Femur (tissue), 1 donor: ENCODE results near the gene ALX3.

ENCODE experiments used
- DNase-seq: peaks from one replicate; pipeline ENCODE4 v3.0.0-alpha.2; 2017

ALX3 gene

DNA sequence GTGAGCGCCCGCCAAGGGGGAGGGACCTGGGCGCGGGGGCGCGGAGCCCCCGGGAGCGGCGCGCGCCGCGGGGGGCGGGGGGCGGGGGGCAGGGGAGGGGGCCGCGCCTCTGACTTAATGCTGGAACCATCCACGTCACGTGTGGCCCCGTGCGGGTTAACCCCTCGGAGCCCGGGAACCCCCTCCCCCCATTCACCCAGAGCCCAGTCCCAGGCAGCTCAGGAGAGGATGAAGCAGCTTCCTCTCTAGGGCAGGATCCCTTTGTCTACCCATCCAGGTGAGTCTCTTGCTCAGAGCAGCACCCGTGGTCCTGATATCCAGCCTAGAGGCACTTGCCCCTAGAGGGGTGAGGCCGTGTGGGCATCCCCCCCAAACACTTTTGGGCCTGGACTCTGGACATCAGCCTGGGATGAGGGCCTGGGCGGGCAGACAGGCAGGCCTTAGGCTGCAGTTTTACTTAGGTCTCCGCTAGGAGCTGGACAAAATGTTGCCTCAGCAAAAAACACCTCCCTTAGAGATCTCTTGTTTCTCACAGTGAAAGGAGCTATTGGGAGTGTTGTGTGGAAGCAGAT lies at the start of gene ALX3:
ALX3 (minus strand) TSS at position 2 of the 572 bp plus-strand sequence. CDS start 60 bp downstream, outside the sequence.
- no peak for DNase-seq

GRCh38 chr1:110119843-110120242 lies 49.4 kb upstream of the ALX3 start:
- peak; percentile 30 for DNase-seq

GRCh38 chr1:110118636-110119396 lies 48.3 kb upstream of the ALX3 start:
- no peak for DNase-seq

GRCh38 chr1:110114784-110115183 lies 44.3 kb upstream of the ALX3 start:
- DNase-seq = no peak

DNA sequence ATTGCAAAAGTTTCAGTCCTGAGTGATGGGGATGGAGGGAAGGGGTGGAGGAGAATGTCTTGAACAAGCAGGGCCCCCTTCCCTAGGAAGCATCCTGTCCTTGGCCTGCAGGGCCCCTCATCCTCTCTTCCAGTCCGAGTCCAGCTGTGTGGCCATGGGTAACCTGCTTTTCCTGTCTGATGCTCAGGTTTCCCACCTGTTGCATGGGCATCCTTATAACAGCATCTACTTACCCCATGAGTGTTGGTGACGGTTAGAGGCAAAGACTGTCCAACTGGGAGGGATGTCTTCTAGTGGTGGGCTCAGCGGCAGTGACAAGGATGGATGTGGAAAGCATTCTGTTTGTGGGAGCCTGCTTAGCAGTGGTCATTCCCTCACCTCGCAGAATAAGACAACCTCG lies 43.7 kb upstream of the ALX3 start:
- DNase-seq = no peak

DNA sequence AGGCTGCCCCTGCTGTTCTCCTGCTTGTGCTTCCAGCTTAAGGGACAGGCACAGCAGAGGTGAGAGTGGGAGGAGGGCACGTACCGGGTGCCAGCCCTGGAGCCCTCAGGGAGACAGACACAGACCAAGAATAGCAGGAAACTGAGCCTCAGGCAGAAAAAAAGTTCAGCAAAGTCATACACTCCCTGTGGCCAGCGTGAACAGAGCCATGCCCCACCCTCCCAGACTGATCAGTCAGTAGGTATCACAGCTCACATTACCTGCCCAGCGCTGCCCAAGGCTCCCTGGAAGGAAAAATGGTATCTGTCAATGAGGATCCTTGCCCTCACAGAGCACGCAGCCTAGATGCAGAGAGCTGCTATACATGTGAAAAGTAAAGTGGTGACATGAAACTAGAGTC lies 43.1 kb upstream of the ALX3 start:
- DNase-seq = no peak

GRCh38 chr1:110112656-110113055 lies 42.2 kb upstream of the ALX3 start:
- no peak for DNase-seq

- DNase-seq = no peak
Measured at GRCh38 chr1:110112143-110112542, 41.7 kb upstream of the ALX3 start, which contains the start of gene UBL4B. Gene UBL4B, plus strand, starts transcription at chr1:110112443. Its CDS starts 92 bp downstream, at chr1:110112535.

GRCh38 chr1:110111081-110111480 lies 40.6 kb upstream of the ALX3 start:
- DNase-seq = no peak

GRCh38 chr1:110107867-110108469 lies 37.5 kb upstream of the ALX3 start:
- no peak for DNase-seq

DNA sequence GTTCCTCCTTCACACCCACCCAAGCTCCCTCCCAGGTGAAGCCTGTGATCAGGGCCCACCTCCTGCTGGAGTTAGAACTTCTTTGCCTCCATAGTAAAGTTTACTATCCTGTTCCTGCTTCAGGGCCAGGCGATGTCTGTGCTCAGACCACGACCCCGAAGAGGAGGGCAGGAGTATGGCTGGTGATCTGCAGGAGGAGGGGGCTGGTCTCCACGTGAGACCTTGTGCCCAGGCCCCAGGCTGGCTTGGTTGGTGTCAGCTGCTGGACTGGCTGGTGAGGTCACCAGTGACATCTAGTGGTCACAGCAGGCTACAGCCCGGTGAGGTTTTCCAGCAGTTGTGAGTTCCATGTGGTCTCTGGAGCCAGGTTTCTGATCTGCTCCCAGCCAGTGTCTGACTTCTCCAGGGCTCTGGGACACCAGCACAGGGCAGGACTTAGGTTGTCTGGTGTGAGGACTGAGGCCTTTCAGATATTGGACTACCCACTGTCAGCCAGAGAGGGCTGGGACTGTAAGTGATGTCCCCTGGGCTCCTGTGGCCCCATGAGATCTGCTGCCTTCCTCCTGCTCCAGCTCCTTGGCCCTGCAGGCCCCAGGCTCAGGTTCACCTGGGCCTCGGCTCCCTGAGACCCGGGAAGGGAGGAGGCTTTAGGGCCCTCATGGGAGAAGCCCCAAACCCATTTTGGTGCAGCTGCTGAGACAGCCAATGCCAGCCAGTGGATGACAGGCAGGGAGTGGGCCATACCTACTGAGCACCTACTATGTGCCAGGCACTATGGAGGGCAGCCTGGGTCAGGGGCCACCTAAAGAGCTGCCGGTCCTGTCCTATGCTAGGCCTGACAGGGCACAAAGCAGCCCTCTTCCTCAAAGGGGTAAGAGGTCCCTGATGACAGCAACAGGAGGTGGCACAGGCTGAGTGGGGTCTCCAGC lies 35.8 kb upstream of the ALX3 start:
- peak; percentile 80 for DNase-seq

- DNase-seq = no peak
Measured at GRCh38 chr1:110102081-110102480, 31.6 kb upstream of the ALX3 start.

DNA sequence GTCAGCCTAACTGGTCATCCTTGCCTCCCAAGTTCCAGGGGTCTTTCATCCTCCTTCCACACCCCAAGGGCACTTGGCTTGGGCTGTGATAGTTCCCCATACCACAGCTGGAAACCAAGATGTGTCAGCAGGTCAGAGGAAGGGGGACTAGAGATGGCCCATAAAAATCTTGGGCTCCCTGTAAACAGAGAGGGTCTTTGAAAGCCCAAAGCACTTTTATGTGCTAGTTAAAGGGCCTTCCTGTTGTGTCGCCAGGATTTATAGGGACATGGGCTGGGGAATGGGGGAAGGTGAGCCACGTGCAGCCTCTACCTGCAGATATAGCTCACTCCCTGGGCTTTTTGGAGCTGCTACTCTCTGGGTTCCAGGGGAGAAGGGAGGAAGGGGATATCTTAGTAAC lies 29.9 kb upstream of the ALX3 start:
- no peak for DNase-seq

- DNase-seq = no peak
Measured at GRCh38 chr1:110098222-110099026, 28.0 kb upstream of the ALX3 start.

DNA sequence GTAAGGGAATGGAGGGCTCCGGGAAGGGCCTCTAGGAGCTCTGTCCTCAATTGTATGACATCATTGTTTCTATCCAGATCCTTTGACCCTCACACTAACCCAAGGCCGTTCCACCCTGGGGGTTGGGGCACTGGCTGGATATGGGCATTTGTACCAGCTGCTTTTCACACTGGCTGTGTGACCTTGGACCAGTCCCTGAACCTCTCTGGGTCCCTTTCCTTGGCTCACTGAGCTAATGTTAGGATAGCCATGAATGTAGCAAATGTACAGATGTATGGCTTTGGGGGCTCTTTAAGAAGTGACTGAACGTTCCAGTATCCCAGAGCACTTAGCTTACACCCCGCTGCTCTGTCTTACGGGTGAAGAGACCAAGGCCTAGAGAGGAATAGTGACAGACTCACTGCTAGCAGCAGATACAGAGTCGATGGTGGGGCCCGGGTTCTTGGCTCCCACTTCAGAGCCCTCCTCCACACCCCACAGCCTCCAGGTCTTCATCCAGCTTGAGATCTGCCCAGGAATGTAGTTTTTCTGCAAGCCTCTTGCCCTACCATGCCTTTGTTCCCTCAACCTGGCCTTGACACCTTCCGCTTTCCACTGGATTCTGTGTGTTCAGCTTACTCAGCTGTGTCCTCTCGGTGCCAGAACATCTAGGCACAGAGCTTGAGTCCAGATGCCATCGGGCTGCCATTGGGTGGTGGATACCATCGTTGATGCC lies 27.2 kb upstream of the ALX3 start:
- no peak for DNase-seq

GRCh38 chr1:110094931-110095654 lies 24.6 kb upstream of the ALX3 start:
- no peak for DNase-seq

DNA sequence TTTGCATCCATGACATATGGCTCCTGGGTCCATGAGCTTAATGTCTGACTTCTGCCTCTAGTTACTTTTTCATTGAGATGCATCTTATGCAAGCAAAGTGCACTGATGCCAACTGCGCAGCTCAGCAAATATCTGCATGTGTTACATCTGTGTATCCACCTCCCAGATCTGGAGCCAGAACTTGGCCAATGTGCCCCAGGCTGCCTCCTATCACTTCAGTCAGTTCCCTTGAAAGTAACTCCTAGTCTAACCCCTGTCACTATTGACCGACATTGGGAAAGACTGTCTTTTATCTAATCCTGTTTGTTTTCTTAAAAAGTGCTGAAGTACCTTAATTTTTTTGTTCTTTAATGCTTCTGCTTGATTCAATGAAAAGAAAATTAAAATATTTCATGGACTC lies 22.5 kb upstream of the ALX3 start:
- DNase-seq = no peak

GRCh38 chr1:110091791-110092190 lies 21.3 kb upstream of the ALX3 start:
- no peak for DNase-seq

DNA sequence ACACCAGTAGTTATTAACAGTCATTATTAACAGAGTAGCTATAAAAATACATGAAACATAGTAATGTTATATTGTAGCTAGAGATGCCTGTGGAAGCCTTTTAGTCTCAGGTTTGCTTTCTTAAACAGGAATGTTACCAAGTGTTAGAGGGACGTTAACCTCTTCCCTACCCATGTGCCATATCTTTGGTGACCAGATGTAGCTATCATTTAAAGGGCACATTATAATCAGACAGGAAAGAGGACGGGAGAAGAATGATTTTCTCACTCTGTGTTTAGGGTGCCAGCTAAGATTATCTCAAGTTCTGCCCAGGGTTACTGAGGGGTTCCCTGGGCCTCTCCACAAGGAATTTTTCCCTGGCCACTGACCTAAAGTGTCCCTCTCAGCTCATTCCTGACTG lies 20.9 kb upstream of the ALX3 start:
- no peak for DNase-seq

DNA sequence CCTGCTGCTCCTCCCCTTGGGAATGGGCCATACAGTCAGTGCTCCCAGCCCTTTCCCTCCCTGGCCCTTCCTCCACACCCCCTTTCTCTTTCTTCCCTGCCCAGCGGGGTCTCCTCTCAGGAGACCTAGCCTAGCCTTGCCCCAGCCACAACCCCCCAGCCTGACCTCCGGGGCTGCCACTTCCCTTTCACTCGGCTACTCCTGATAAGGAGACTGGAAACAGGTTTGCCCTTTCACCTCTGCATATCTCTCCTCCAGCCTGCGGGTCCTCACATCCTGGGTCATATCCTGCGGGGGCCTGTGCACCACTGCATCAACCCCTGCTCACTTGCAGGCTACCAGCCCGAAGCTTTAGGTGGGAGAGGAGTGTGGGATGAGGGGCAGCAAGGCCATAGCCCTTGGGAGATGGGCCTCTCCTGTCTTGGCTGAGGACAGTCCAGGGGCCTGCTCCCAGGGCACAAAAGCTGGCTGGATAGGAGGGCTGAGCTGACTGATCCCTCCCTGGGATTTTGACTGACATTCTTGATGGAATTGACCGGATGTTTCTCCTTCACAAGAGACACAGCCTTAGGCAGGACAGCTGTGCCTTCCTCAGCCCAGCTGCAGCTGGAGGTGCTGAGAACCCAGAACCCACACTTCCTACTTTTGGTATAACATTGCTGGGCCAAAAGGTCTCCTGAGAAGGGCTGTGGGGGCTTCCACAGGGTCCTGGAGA lies 19.2 kb upstream of the ALX3 start:
- DNase-seq = no peak
